Neural crest cell (in vitro differentiated cells): Measurements from ENCODE around the gene BCL2L12. TPM values are rescaled to one million over a fixed set of nuclear protein-coding genes. Genes with fewer than 3 reads are reported as not detected.

ENCODE experiments used
- DNase-seq: peaks from one replicate; pipeline ENCODE4 v3.0.0; 2021; ENCODE audit warnings: low read depth, mixed read lengths, low spot score
- H3K27ac Mint-ChIP-seq: one replicate; pipeline ENCODE4 v1.8.0; 2021; ENCODE audit warnings: mild to moderate bottlenecking, mixed read lengths; ENCODE audit not compliant: unreplicated experiment
- H3K27me3 Mint-ChIP-seq: 2 replicates; pipeline ENCODE4 v1.8.0; 2021; ENCODE audit warnings: low read depth, mild to moderate bottlenecking, mixed read lengths
- H3K36me3 Mint-ChIP-seq: 2 replicates; pipeline ENCODE4 v1.8.0; 2021; ENCODE audit warnings: low read depth, mild to moderate bottlenecking, mixed read lengths
- H3K4me1 Mint-ChIP-seq: 2 replicates; pipeline ENCODE4 v1.8.0; 2021; ENCODE audit warnings: mixed read lengths
- H3K4me3 Mint-ChIP-seq: one replicate; pipeline ENCODE4 v1.8.0; 2021; ENCODE audit warnings: mild to moderate bottlenecking, mixed read lengths
- H3K9me3 Mint-ChIP-seq: 2 replicates; pipeline ENCODE4 v1.8.0; 2021; ENCODE audit warnings: mixed read lengths
- CTCF ChIP-seq: fragments of 200-600 bp; sonication (generic); conservative IDR thresholded peaks from 2 replicates; pipeline ENCODE4 v1.5.0; 2021; ENCODE audit warnings: antibody characterized with exemption, mild to moderate bottlenecking
- total RNA-seq: library from RNA; stranded (reverse); gene quantifications from 2 replicates; pipeline ENCODE4 v1.2.1, GENCODE V29; 2021

The BCL2L12 gene
- total RNA-seq, 1 donor from 2014 or later = 92.4 TPM

GRCh38 chr19:49645995-49646394 is 19.7 kb upstream of the BCL2L12 start:
- no peak for DNase-seq
- no peak overlapping the region for H3K4me3 Mint-ChIP-seq
- no peak overlapping the region for H3K27ac Mint-ChIP-seq
- H3K9me3 Mint-ChIP-seq = no peaks in the 10 kb centered on the region
- peaks cover 30% of the 10 kb centered on the region for H3K4me1 Mint-ChIP-seq
- no peaks in the 10 kb centered on the region for H3K27me3 Mint-ChIP-seq
- peaks cover 5% of the 10 kb centered on the region for H3K36me3 Mint-ChIP-seq
- no peak for TF ChIP-seq CTCF

- Mint-ChIP-seq H3K4me1 (peaks cover 26% of the 10 kb centered on the region), H3K36me3 (peaks cover 5% of the 10 kb centered on the region), H3K27me3 (no peaks in the 10 kb centered on the region), H3K4me3 (peak overlapping the region; percentile 61), H3K27ac (no peak overlapping the region), H3K9me3 (no peaks in the 10 kb centered on the region)
- DNase-seq = no peak
- no peak for TF ChIP-seq CTCF
Observed at GRCh38 chr19:49646586-49646985, 19.1 kb upstream of the BCL2L12 start.

- Mint-ChIP-seq H3K27ac (no peak overlapping the region), H3K4me3 (no peak overlapping the region), H3K36me3 (peaks cover 3% of the 10 kb centered on the region)
Observed at GRCh38 chr19:49651029-49651819, 14.5 kb upstream of the BCL2L12 start.

GRCh38 chr19:49651820-49652550 is 13.7 kb upstream of the BCL2L12 start:
- H3K27me3 Mint-ChIP-seq = no peaks in the 10 kb centered on the region
- no peaks in the 10 kb centered on the region for H3K4me1 Mint-ChIP-seq
- no peaks in the 10 kb centered on the region for H3K9me3 Mint-ChIP-seq
- DNase-seq = no peak
- peaks cover 6% of the 10 kb centered on the region for H3K36me3 Mint-ChIP-seq
- no peak overlapping the region for H3K27ac Mint-ChIP-seq
- no peak overlapping the region for H3K4me3 Mint-ChIP-seq
- TF ChIP-seq CTCF = no peak

More at GRCh38 chr19:49651029-49651819, 14.5 kb upstream of the BCL2L12 start:
- Mint-ChIP-seq H3K9me3 (no peaks in the 10 kb centered on the region), H3K27me3 (no peaks in the 10 kb centered on the region), H3K4me1 (no peaks in the 10 kb centered on the region)
- TF ChIP-seq CTCF = no peak
- DNase-seq = no peak

- DNase-seq = no peak
- no peak for TF ChIP-seq CTCF
- Mint-ChIP-seq H3K27ac (no peak overlapping the region), H3K9me3 (no peaks in the 10 kb centered on the region), H3K27me3 (no peaks in the 10 kb centered on the region), H3K4me3 (no peak overlapping the region), H3K36me3 (peaks cover 6% of the 10 kb centered on the region), H3K4me1 (no peaks in the 10 kb centered on the region)
Observed at GRCh38 chr19:49652551-49653465, 12.9 kb upstream of the BCL2L12 start.
